Skin of body (tissue), 3 donors: ENCODE measurements around the gene KTN1. TPM values are rescaled to one million over a fixed set of nuclear protein-coding genes. Genes with fewer than 3 reads are reported as not detected.

Experiments used
- DNase-seq: peaks from one replicate; lab custom pipeline; 2025; lab: John Stamatoyannopoulos, UW
- small RNA-seq: library from RNA; depleted of rRNA; stranded (forward); fragments of <200 nt; gene quantifications from one replicate; pipeline ENCODE3, GENCODE V24; 2014; ENCODE audit warnings: low replicate concordance
- total RNA-seq: library from RNA; depleted of rRNA; stranded (reverse); fragments of >200 nt; gene quantifications from one replicate; pipeline ENCODE4 v1.2.3, GENCODE V29; 2014

KTN1 gene
- total RNA-seq, 1 donor from 2014 or later, result 133 TPM

- no peak for DNase-seq
These were observed 130.6 kb downstream of the KTN1 start for GRCh38 chr14:55710506-55711041.

GRCh38 chr14:55711175-55711811 lies 131.3 kb downstream of the KTN1 start:
- no peak for DNase-seq

GRCh38 chr14:55712491-55712890 lies 132.5 kb downstream of the KTN1 start:
- DNase-seq, result no peak

- no peak for DNase-seq
These were observed 133.5 kb downstream of the KTN1 start for GRCh38 chr14:55713486-55713885.

- DNase-seq, result peak; percentile 96
These were observed 135.9 kb downstream of the KTN1 start for GRCh38 chr14:55715889-55716288.

GRCh38 chr14:55717621-55718020 lies 137.6 kb downstream of the KTN1 start:
- DNase-seq, result no peak

GRCh38 chr14:55718551-55718950 lies 138.5 kb downstream of the KTN1 start:
- DNase-seq, result no peak

GRCh38 chr14:55720796-55721195 lies 140.8 kb downstream of the KTN1 start:
- DNase-seq, result no peak

- no peak for DNase-seq
These were observed 141.3 kb downstream of the KTN1 start for GRCh38 chr14:55721353-55721752.

- DNase-seq, result peak; percentile 15
These were observed 142.0 kb downstream of the KTN1 start for GRCh38 chr14:55722054-55722453.

- no peak for DNase-seq
These were observed 144.7 kb downstream of the KTN1 start for GRCh38 chr14:55724736-55725135.

- no peak for DNase-seq
These were observed 150.7 kb downstream of the KTN1 start for GRCh38 chr14:55730592-55731310.

- no peak for DNase-seq
These were observed 151.4 kb downstream of the KTN1 start for GRCh38 chr14:55731311-55731872.

- DNase-seq, result no peak
These were observed 152.0 kb downstream of the KTN1 start for GRCh38 chr14:55731881-55732498.

- DNase-seq, result no peak
These were observed 153.6 kb downstream of the KTN1 start for GRCh38 chr14:55733599-55733998.

Small RNA genes within 50 kb of the gene (small RNA-seq; reads per million reads assigned to genes)
- not detected for gene RF00019

Other genes starting within 250 kb of the KTN1 start
- 14.7 TPM for gene ATG14, start 168.4 kb upstream of the KTN1 start, total RNA-seq
- not detected for gene TBPL2, start 139.6 kb upstream of the KTN1 start, total RNA-seq